ENCODE measurements around the gene SIK3. TPM values are rescaled to one million over a fixed set of nuclear protein-coding genes. Genes with fewer than 3 reads are reported as not detected.
"Not testable (repeated sequence)": the region's sequence is repeated elsewhere in the genome, so short reads cannot be mapped to it uniquely, and the experiment has no call there.

The SIK3 gene
- total RNA-seq, 2 donors from 2014 or later: 26.7 to 28.0 TPM

GRCh38 chr11:117143390-117143789, 45.2 kb upstream of the SIK3 start:
- intact Hi-C loops (cut with DNase I): no loop called here
- H3K36me3 ChIP-seq: no peaks in the 10 kb centered on the region
- DNase-seq: peak; percentile 73
- H3K4me1 ChIP-seq: no peaks in the 10 kb centered on the region
- H3K4me3 ChIP-seq: peak overlapping the region; percentile 86
- peak overlapping the region; percentile 68 to 97 for H3K9ac ChIP-seq (ENCODE audit: low read depth in 2 of 2, low read length in 2 of 2)
- peak overlapping the region; percentile 95 for H3K27ac ChIP-seq
- no peaks in the 10 kb centered on the region for H3K27me3 ChIP-seq
- no peak for TF ChIP-seq CTCF (IDR thresholded peaks at IDR 0.05)
- H3K9me3 ChIP-seq: no peaks in the 10 kb centered on the region

GRCh38 chr11:117137223-117138086, 39.2 kb upstream of the SIK3 start:
- H3K36me3 ChIP-seq; H3K9me3 ChIP-seq; DNase-seq; H3K4me3 ChIP-seq; H3K27me3 ChIP-seq; H3K4me1 ChIP-seq; H3K9ac ChIP-seq (ENCODE audit: low read depth in 2 of 2, low read length in 2 of 2); H3K27ac ChIP-seq; intact Hi-C loops (cut with DNase I): not testable (repeated sequence)

GRCh38 chr11:117134979-117135378, 36.8 kb upstream of the SIK3 start:
- intact Hi-C loops (cut with DNase I); DNase-seq: not testable (repeated sequence)

GRCh38 chr11:117134431-117134830, 36.2 kb upstream of the SIK3 start:
- Histone ChIP-seq H3K9me3 (no peaks in the 10 kb centered on the region), H3K27me3 (no peaks in the 10 kb centered on the region), H3K27ac (no peak overlapping the region), H3K36me3 (no peaks in the 10 kb centered on the region), H3K4me3 (no peak overlapping the region), H3K4me1 (no peaks in the 10 kb centered on the region), H3K9ac (ENCODE audit: low read depth in 2 of 2, low read length in 2 of 2) (no peak overlapping the region)
- DNase-seq: no peak
- TF ChIP-seq CTCF (IDR thresholded peaks at IDR 0.05): no peak
- intact Hi-C loops (cut with DNase I): no loop called here

More at GRCh38 chr11:117134979-117135378, 36.8 kb upstream of the SIK3 start:
- H3K36me3 ChIP-seq; H3K27ac ChIP-seq; H3K4me3 ChIP-seq; H3K9ac ChIP-seq (ENCODE audit: low read depth in 2 of 2, low read length in 2 of 2); H3K27me3 ChIP-seq; H3K9me3 ChIP-seq; H3K4me1 ChIP-seq: not testable (repeated sequence)

- Histone ChIP-seq H3K27me3 (no peaks in the 10 kb centered on the region), H3K4me3 (no peak overlapping the region), H3K9me3 (no peaks in the 10 kb centered on the region), H3K36me3 (no peaks in the 10 kb centered on the region), H3K4me1 (no peaks in the 10 kb centered on the region), H3K9ac (ENCODE audit: low read depth in 2 of 2, low read length in 2 of 2) (no peak overlapping the region), H3K27ac (no peak overlapping the region)
- intact Hi-C loops (cut with DNase I): no loop called here
- TF ChIP-seq CTCF (IDR thresholded peaks at IDR 0.05): no peak
- DNase-seq: no peak
Observed at GRCh38 chr11:117130879-117131278, 32.7 kb upstream of the SIK3 start.

GRCh38 chr11:117130396-117130795, 32.2 kb upstream of the SIK3 start:
- DNase-seq; H3K4me1 ChIP-seq; H3K36me3 ChIP-seq; H3K9ac ChIP-seq (ENCODE audit: low read depth in 2 of 2, low read length in 2 of 2); H3K4me3 ChIP-seq; H3K9me3 ChIP-seq; H3K27ac ChIP-seq; intact Hi-C loops (cut with DNase I); H3K27me3 ChIP-seq: not testable (repeated sequence)

GRCh38 chr11:117128289-117128688, 30.1 kb upstream of the SIK3 start:
- Histone ChIP-seq H3K4me3 (no peak overlapping the region), H3K9me3 (no peaks in the 10 kb centered on the region), H3K36me3 (no peaks in the 10 kb centered on the region), H3K4me1 (no peaks in the 10 kb centered on the region), H3K27ac (no peak overlapping the region), H3K27me3 (no peaks in the 10 kb centered on the region), H3K9ac (ENCODE audit: low read depth in 2 of 2, low read length in 2 of 2) (no peak overlapping the region)
- no peak for TF ChIP-seq CTCF (IDR thresholded peaks at IDR 0.05)
- intact Hi-C loops (cut with DNase I): no loop called here
- DNase-seq: no peak
